ENCODE data around the gene DIP2B.

- TF ChIP-seq CTCF (IDR thresholded peaks at IDR 0.05; ENCODE audit: poor library complexity, severe bottlenecking) (no peak), POLR2AphosphoS5 (IDR thresholded peaks at IDR 0.05) (no peak), REST (IDR thresholded peaks at IDR 0.05; ENCODE audit: borderline replicate concordance) (no peak), EZH2 (IDR thresholded peaks at IDR 0.05; ENCODE audit: borderline replicate concordance, insufficient read depth, low read length, poor library complexity, severe bottlenecking) (no peak)
Observed at GRCh38 chr12:50536831-50537537, 32.2 kb downstream of the DIP2B start.

All from neural cell (in vitro differentiated cells).